Erythroblast (primary cell): ENCODE measurements around the gene TMC5.

ENCODE experiments used
- GATA1 ChIP-seq: IDR thresholded peaks from 2 replicates; pipeline ENCODE4 v1.6.1; 2011; ENCODE audit warnings: low read depth, mild to moderate bottlenecking, control low read depth, low read length, moderate library complexity
- POLR2A ChIP-seq: IDR thresholded peaks from 2 replicates; pipeline ENCODE4 v1.6.1; 2011; ENCODE audit warnings: mild to moderate bottlenecking, low read length

DNA sequence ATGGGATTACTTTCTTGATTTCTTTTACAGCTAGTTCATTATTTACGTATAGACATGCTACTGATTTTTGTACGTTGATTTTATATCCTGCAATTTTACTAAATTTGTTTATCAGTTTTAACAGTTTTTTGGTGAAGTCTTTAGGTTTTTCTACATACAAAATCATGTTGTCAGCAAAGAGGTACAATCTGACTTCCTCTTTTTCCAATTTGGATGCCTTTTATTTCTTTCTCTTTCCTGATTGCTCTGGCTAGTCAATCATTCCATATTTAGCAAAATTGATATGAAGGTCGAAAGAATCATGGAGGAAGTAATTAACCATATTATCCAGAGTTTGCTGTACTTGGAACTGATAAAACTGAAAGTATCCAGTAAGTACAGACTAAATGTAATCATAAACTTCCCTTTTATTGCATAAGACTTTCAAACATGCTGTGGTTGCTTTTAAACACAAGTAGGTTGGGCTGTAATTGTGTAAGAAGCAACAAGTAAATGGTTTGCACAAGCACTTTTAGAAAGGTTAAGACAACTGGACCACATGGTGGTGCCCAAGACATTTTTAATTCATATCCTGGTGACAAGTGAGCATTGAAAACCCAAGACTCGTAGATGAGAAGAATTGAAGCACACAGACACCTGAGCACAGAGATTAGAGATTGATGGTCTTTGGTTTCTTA, 95.8 kb downstream of the TMC5 start:
- no peak for TF ChIP-seq POLR2A
- TF ChIP-seq GATA1 = no peak
